ENCODE results near the gene ZNF215. TPM values are rescaled to one million over a fixed set of nuclear protein-coding genes. Genes with fewer than 3 reads are reported as not detected.

ZNF215 gene
- total RNA-seq, 1 experiment from 2014 or later: 12.8 TPM

GRCh38 chr11:6931146-6931713 lies 5.0 kb downstream of the ZNF215 start:
- ChIA-PET POLR2A (no interaction called here), CTCF (no interaction called here)
- BruUV-seq (replicated peaks): no TSS peak
- no peak overlapping the region for H3K4me3 ChIP-seq (ENCODE audit: low read depth in 2 of 2, low read length in 2 of 2)
- DNase-seq (ENCODE audit: low read depth, low spot score): no peak
- intact Hi-C loops (cut with micrococcal nuclease; ENCODE audit: unreplicated experiment): no loop called here
- H3K27ac ChIP-seq (ENCODE audit: low read length): no peak overlapping the region
- H3K27me3 ChIP-seq (ENCODE audit: control insufficient read depth, insufficient read depth, low read length): no peaks in the 10 kb centered on the region
- no peak for ATAC-seq
- no peaks in the 10 kb centered on the region for H3K9me3 ChIP-seq (ENCODE audit: control insufficient read depth, insufficient read depth, low read depth, low read length)
- TF ChIP-seq POLR2AphosphoS5 (IDR thresholded peaks at IDR 0.05; ENCODE audit: low read depth, low read length): no peak
- TF ChIP-seq TCF7L2 (IDR thresholded peaks at IDR 0.05; ENCODE audit: low read depth, low read length): no peak
- TF ChIP-seq SIN3A (IDR thresholded peaks at IDR 0.05; ENCODE audit: borderline replicate concordance, insufficient read depth, low read depth, low read length): no peak
- peaks cover 3% of the 10 kb centered on the region; the same call in 1 of the 2 replicates for H3K36me3 ChIP-seq (ENCODE audit: control insufficient read depth, insufficient read depth, low read length)
- peaks cover 8% of the 10 kb centered on the region; the same call in 1 of the 2 replicates for H3K4me1 ChIP-seq (ENCODE audit: control insufficient read depth, insufficient read depth, low read length)
- in situ Hi-C loops (cut with HindIII; ENCODE audit: low pct_unique_long_range_greater_than_20kb, low sequenced_read_pairs): no loop called here

- H3K4me3 ChIP-seq (ENCODE audit: low read depth in 2 of 2, low read length in 2 of 2): no peak overlapping the region
- CTCF ChIA-PET: no interaction called here
- no peak overlapping the region for H3K27ac ChIP-seq (ENCODE audit: low read length)
- BruUV-seq (replicated peaks): no TSS peak
- no peak for ATAC-seq
- H3K27me3 ChIP-seq (ENCODE audit: control insufficient read depth, insufficient read depth, low read length): no peaks in the 10 kb centered on the region
- TF ChIP-seq CTCF (IDR thresholded peaks at IDR 0.05) (no peak), REST (IDR thresholded peaks at IDR 0.05; ENCODE audit: insufficient read depth in 1 of 2, low read depth in 2 of 2, low read length in 1 of 2) (no peak), TCF7L2 (IDR thresholded peaks at IDR 0.05; ENCODE audit: low read depth, low read length) (no peak), SIN3A (IDR thresholded peaks at IDR 0.05; ENCODE audit: borderline replicate concordance, insufficient read depth, low read depth, low read length) (no peak), POLR2AphosphoS5 (IDR thresholded peaks at IDR 0.05; ENCODE audit: low read depth, low read length) (no peak)
- no peaks in the 10 kb centered on the region; the same call in 1 of the 2 replicates for H3K36me3 ChIP-seq (ENCODE audit: control insufficient read depth, insufficient read depth, low read length)
- POLR2A ChIA-PET: no interaction called here
- H3K9me3 ChIP-seq (ENCODE audit: control insufficient read depth, insufficient read depth, low read depth, low read length): no peaks in the 10 kb centered on the region
- intact Hi-C loops (cut with micrococcal nuclease; ENCODE audit: unreplicated experiment): no loop called here
- in situ Hi-C loops (cut with HindIII; ENCODE audit: low pct_unique_long_range_greater_than_20kb, low sequenced_read_pairs): no loop called here
- DNase-seq (ENCODE audit: low read depth, low spot score): no peak
- H3K4me1 ChIP-seq (ENCODE audit: control insufficient read depth, insufficient read depth, low read length): peaks cover 8% of the 10 kb centered on the region; the same call in 1 of the 2 replicates
These were observed 5.9 kb downstream of the ZNF215 start for GRCh38 chr11:6932145-6932544.

GRCh38 chr11:6941970-6942369 lies 15.7 kb downstream of the ZNF215 start:
- CTCF ChIA-PET: no interaction called here
- BruUV-seq (replicated peaks): no TSS peak
- POLR2A ChIA-PET: no interaction called here

More at GRCh38 chr11:6941970-6942369, 15.7 kb downstream of the ZNF215 start:
- no peaks in the 10 kb centered on the region for H3K36me3 ChIP-seq (ENCODE audit: control insufficient read depth, insufficient read depth, low read length)
- TF ChIP-seq REST (IDR thresholded peaks at IDR 0.05; ENCODE audit: insufficient read depth in 1 of 2, low read depth in 2 of 2, low read length in 1 of 2): no peak
- no peak for TF ChIP-seq TCF7L2 (IDR thresholded peaks at IDR 0.05; ENCODE audit: low read depth, low read length)
- no peak for TF ChIP-seq POLR2AphosphoS5 (IDR thresholded peaks at IDR 0.05; ENCODE audit: low read depth, low read length)
- TF ChIP-seq SIN3A (IDR thresholded peaks at IDR 0.05; ENCODE audit: borderline replicate concordance, insufficient read depth, low read depth, low read length): no peak
- TF ChIP-seq CTCF (IDR thresholded peaks at IDR 0.05): no peak
- no peak overlapping the region for H3K4me3 ChIP-seq (ENCODE audit: low read depth in 2 of 2, low read length in 2 of 2)
- H3K9me3 ChIP-seq (ENCODE audit: control insufficient read depth, insufficient read depth, low read depth, low read length): no peaks in the 10 kb centered on the region
- intact Hi-C loops (cut with micrococcal nuclease; ENCODE audit: unreplicated experiment): no loop called here
- DNase-seq (ENCODE audit: low read depth, low spot score) (no peak), ATAC-seq (no peak)
- H3K27me3 ChIP-seq (ENCODE audit: control insufficient read depth, insufficient read depth, low read length): no peaks in the 10 kb centered on the region
- H3K4me1 ChIP-seq (ENCODE audit: control insufficient read depth, insufficient read depth, low read length): no peaks in the 10 kb centered on the region
- H3K27ac ChIP-seq (ENCODE audit: low read length): no peak overlapping the region
- in situ Hi-C loops (cut with HindIII; ENCODE audit: low pct_unique_long_range_greater_than_20kb, low sequenced_read_pairs): no loop called here
